KMS-11 (cell line): ENCODE results near the gene PIGL.

Experiments
- H2AFZ ChIP-seq: fragments of 200-600 bp; sonication (generic); 2 replicates; pipeline ENCODE4 v1.6.1; 2016; ENCODE audit warnings: antibody characterized with exemption, mixed run types, low read depth
- H3K27ac ChIP-seq: fragments of 200-600 bp; sonication (generic); 2 replicates; pipeline ENCODE4 v1.6.1; 2016; ENCODE audit warnings: mild to moderate bottlenecking, mixed run types
- H3K27me3 ChIP-seq: fragments of 200-600 bp; sonication (generic); 2 replicates; pipeline ENCODE4 v1.6.1; 2017; ENCODE audit warnings: mild to moderate bottlenecking, low read depth, mixed run types, moderate library complexity; ENCODE audit not compliant: insufficient read depth
- H3K36me3 ChIP-seq: fragments of 200-600 bp; sonication (generic); 2 replicates; pipeline ENCODE4 v1.6.1; 2017; ENCODE audit warnings: mild to moderate bottlenecking, mixed run types; ENCODE audit not compliant: insufficient read depth
- H3K4me1 ChIP-seq: fragments of 200-600 bp; sonication (generic); 2 replicates; pipeline ENCODE4 v1.6.1; 2016; ENCODE audit warnings: mild to moderate bottlenecking, low read depth, mixed run types; ENCODE audit not compliant: poor library complexity, severe bottlenecking
- H3K4me2 ChIP-seq: fragments of 200-600 bp; sonication (generic); 2 replicates; pipeline ENCODE4 v1.7.0; 2016; ENCODE audit warnings: mild to moderate bottlenecking, mixed run types
- H3K4me3 ChIP-seq: fragments of 200-600 bp; sonication (generic); IDR thresholded peaks from 2 replicates; pipeline ENCODE4 v1.6.1; 2017; ENCODE audit warnings: low read depth, low read length, mixed read lengths; ENCODE audit not compliant: insufficient read depth
- H3K79me2 ChIP-seq: fragments of 200-600 bp; sonication (generic); 2 replicates; pipeline ENCODE4 v1.6.1; 2016; ENCODE audit warnings: low read depth, mixed run types; ENCODE audit not compliant: insufficient read depth
- H3K9ac ChIP-seq: fragments of 200-600 bp; sonication (generic); 2 replicates; pipeline ENCODE4 v1.6.1; 2016; ENCODE audit warnings: mild to moderate bottlenecking, mixed run types
- H4K20me1 ChIP-seq: fragments of 200-600 bp; sonication (generic); 2 replicates; pipeline ENCODE4 v1.6.1; 2016; ENCODE audit warnings: mild to moderate bottlenecking, mixed run types; ENCODE audit not compliant: insufficient read depth
- TF ChIP-seq, protein P1 (sequence below): fragments of 200-600 bp; sonication (generic); conservative IDR thresholded peaks from 2 replicates; pipeline ENCODE4 v1.6.1; 2017; ENCODE audit warnings: low read depth, mild to moderate bottlenecking, antibody characterized with exemption, low read length, moderate library complexity, mixed read lengths

PIGL gene

GRCh38 chr17:16285646-16286008, 68.6 kb downstream of the PIGL start:
- Histone ChIP-seq H2AFZ (no peak overlapping the region), H3K27me3 (no peaks in the 10 kb centered on the region), H3K4me2 (no peak overlapping the region), H3K27ac (no peak overlapping the region), H3K36me3 (no peaks in the 10 kb centered on the region), H3K9ac (no peak overlapping the region), H3K4me3 (no peak overlapping the region), H3K4me1 (no peaks in the 10 kb centered on the region), H3K79me2 (no peaks in the 10 kb centered on the region), H4K20me1 (no peaks in the 10 kb centered on the region)
- TF ChIP-seq, protein P1, sequence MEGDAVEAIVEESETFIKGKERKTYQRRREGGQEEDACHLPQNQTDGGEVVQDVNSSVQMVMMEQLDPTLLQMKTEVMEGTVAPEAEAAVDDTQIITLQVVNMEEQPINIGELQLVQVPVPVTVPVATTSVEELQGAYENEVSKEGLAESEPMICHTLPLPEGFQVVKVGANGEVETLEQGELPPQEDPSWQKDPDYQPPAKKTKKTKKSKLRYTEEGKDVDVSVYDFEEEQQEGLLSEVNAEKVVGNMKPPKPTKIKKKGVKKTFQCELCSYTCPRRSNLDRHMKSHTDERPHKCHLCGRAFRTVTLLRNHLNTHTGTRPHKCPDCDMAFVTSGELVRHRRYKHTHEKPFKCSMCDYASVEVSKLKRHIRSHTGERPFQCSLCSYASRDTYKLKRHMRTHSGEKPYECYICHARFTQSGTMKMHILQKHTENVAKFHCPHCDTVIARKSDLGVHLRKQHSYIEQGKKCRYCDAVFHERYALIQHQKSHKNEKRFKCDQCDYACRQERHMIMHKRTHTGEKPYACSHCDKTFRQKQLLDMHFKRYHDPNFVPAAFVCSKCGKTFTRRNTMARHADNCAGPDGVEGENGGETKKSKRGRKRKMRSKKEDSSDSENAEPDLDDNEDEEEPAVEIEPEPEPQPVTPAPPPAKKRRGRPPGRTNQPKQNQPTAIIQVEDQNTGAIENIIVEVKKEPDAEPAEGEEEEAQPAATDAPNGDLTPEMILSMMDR: no peak; the same call in 1 of the 2 replicates

DNA sequence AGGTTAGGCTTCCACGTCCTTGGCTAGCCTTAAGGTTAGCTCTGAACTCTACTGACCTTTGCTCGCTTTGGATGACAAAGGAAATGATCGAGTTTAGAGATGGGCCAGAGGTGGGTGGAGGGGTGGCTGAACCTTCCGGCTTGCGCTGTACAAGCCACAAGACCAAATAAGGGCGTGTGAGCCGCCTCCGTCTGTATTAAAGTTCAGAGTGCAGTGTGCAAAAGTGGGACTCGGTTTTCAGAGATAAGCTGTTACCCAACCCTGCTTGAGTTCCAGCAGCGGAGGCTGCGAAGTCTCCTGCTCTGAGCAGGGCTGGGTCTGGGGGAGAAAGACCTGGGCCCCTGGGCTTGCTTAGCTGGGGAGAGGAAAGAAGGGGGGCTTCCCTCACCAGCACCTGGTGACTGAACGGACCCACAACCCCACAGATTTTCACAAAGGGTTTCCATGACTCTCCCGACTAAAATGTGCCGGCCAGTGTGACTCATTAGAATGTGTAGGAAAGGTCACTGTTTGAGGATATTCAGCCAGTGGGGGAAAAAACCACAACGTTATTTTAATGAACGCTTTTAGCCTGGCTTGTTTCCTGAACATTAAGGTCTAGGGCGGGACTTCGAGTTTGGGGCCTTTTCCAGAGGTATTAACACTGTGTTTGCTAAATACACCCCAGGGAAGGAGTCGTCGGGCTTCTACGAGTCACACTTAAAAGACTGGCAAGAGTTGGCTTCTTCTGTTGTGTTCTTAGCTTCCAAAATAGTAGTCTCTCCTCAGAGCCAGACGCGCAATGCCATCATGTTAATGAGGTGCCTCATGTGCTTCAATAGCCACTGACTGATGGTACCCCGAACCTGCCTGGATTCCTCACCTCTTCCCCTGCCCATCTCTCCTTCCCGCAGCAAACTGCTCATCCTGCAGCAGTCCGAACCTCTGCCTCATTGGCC, 69.3 kb downstream of the PIGL start:
- no peaks in the 10 kb centered on the region for H3K36me3 ChIP-seq
- H3K4me3 ChIP-seq: no peak overlapping the region
- H4K20me1 ChIP-seq: no peaks in the 10 kb centered on the region
- TF ChIP-seq, protein P1: no peak
- H3K4me2 ChIP-seq: no peak overlapping the region
- H3K27me3 ChIP-seq: no peaks in the 10 kb centered on the region
- H3K4me1 ChIP-seq: no peaks in the 10 kb centered on the region
- H3K9ac ChIP-seq: no peak overlapping the region
- no peak overlapping the region for H3K27ac ChIP-seq
- H3K79me2 ChIP-seq: no peaks in the 10 kb centered on the region
- H2AFZ ChIP-seq: no peak overlapping the region

GRCh38 chr17:16286947-16287562, 70.0 kb downstream of the PIGL start:
- Histone ChIP-seq H3K4me1 (no peaks in the 10 kb centered on the region), H3K4me2 (no peak overlapping the region), H3K36me3 (no peaks in the 10 kb centered on the region), H4K20me1 (no peaks in the 10 kb centered on the region), H3K27ac (no peak overlapping the region), H3K9ac (no peak overlapping the region), H3K79me2 (no peaks in the 10 kb centered on the region), H3K4me3 (no peak overlapping the region), H2AFZ (no peak overlapping the region), H3K27me3 (no peaks in the 10 kb centered on the region)
- TF ChIP-seq, protein P1: no peak

- TF ChIP-seq, protein P1: no peak
- Histone ChIP-seq H3K36me3 (no peaks in the 10 kb centered on the region), H4K20me1 (no peaks in the 10 kb centered on the region), H2AFZ (no peak overlapping the region), H3K9ac (no peak overlapping the region), H3K79me2 (no peaks in the 10 kb centered on the region), H3K4me2 (no peak overlapping the region), H3K4me1 (no peaks in the 10 kb centered on the region), H3K4me3 (no peak overlapping the region), H3K27ac (no peak overlapping the region), H3K27me3 (no peaks in the 10 kb centered on the region)
These were observed 70.6 kb downstream of the PIGL start for GRCh38 chr17:16287563-16288027.
